Sigmoid colon (tissue), 4 donors: ENCODE data around the gene AKAP12.

ENCODE experiments used
- CTCF ChIP-seq, 4 experiments: fragments of 450-650 bp in 3 of 4; fragments of 200-600 bp in 1 of 4; IDR thresholded peaks; one replicate each; pipeline ENCODE4 v1.5.1; 2016 to 2019; ENCODE audit warnings: antibody characterized with exemption in 4 of 4, mild to moderate bottlenecking in 3 of 4, moderate library complexity in 2 of 4
- EP300 ChIP-seq, 4 donors: sonication (generic); formaldehyde crosslinking; IDR thresholded peaks; one replicate each; pipeline ENCODE4 v1.6.1; 2017; ENCODE audit warnings: antibody characterized with exemption in 4 of 4
- POLR2AphosphoS5 ChIP-seq, 4 donors: sonication (generic); formaldehyde crosslinking; IDR thresholded peaks; one replicate each; pipeline ENCODE4 v1.6.1; 2017; ENCODE audit warnings: antibody characterized with exemption in 4 of 4

- no peak for TF ChIP-seq EP300 (IDR thresholded peaks at IDR 0.05)
- no peak for TF ChIP-seq CTCF (IDR thresholded peaks at IDR 0.05)
- TF ChIP-seq POLR2AphosphoS5 (IDR thresholded peaks at IDR 0.05) = peak in 1 of 4 donors; percentile 30
Observed at GRCh38 chr6:151276112-151276740, 36.5 kb downstream of the AKAP12 start.
